Vagina (tissue), 2 donors: ENCODE measurements around the gene KRTAP10-11.
"Not testable (repeated sequence)": the region's sequence is repeated elsewhere in the genome, so short reads cannot be mapped to it uniquely, and the experiment has no call there.

Source experiments
- CTCF ChIP-seq, 3 experiments: fragments of 450-650 bp in 2 of 3; fragments of 200-600 bp in 1 of 3; sonication (generic) in 1 of 3; IDR thresholded peaks; one replicate each; pipeline ENCODE4 v1.5.1; 2017 to 2019; ENCODE audit warnings: antibody characterized with exemption in 3 of 3, mild to moderate bottlenecking in 2 of 3, moderate library complexity in 2 of 3
- POLR2AphosphoS5 ChIP-seq, 2 donors: sonication (generic); formaldehyde crosslinking; IDR thresholded peaks; one replicate each; pipeline ENCODE4 v1.9.0; 2017; ENCODE audit warnings: antibody characterized with exemption in 2 of 2, mild to moderate bottlenecking in 2 of 2, low read depth in 1 of 2; ENCODE audit not compliant: insufficient read depth in 1 of 2

GRCh38 chr21:44637851-44638348 is 8.3 kb upstream of the KRTAP10-11 start:
- TF ChIP-seq CTCF (IDR thresholded peaks at IDR 0.05); POLR2AphosphoS5 (IDR thresholded peaks at IDR 0.05; ENCODE audit: insufficient read depth in 1 of 2, low read depth in 1 of 2): not testable (repeated sequence)
